ENCODE data around the gene DES. TPM values are rescaled to one million over a fixed set of nuclear protein-coding genes. Genes with fewer than 3 reads are reported as not detected.

Gene DES
- polyA plus RNA-seq, 1 donor from 2014 or later: not detected

DNA sequence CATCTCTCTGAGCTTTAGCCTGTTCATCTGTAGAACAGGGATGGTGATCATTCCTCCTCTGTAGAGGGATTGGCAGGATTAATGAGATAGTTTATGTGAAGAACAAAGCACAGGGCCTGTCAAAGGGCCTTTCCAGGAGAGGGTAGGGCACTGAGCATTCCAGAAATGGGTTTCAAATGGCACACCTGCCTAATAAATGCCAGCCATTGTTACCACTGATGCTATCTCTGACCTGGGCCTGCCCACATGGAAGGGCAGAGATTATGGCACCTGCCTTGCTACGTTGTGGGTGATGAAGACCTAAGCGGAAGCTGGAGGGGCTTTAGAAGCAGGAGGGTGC is 49.5 kb downstream of the DES start:
- H3K36me3 ChIP-seq (ENCODE audit: insufficient read depth, low read length): no peaks in the 10 kb centered on the region
- no peak overlapping the region for H2AFZ ChIP-seq (ENCODE audit: low read depth, low read length)
- H3K9me3 ChIP-seq (ENCODE audit: low read length): no peaks in the 10 kb centered on the region
- H3K4me2 ChIP-seq (ENCODE audit: low read length): no peak overlapping the region
- no peaks in the 10 kb centered on the region for H3K79me2 ChIP-seq (replicated peaks; ENCODE audit: insufficient read depth, low read length)
- no peaks in the 10 kb centered on the region for H4K20me1 ChIP-seq (ENCODE audit: insufficient read depth)
- no peaks in the 10 kb centered on the region for H3F3A ChIP-seq (ENCODE audit: insufficient read depth, low read length, poor library complexity, severe bottlenecking)
- H3K9ac ChIP-seq (ENCODE audit: low read length): no peak overlapping the region
- H3K4me3 ChIP-seq (ENCODE audit: low read length): no peak overlapping the region
- TF ChIP-seq EZH2 (IDR thresholded peaks at IDR 0.05; ENCODE audit: borderline replicate concordance, insufficient read depth, low read length, poor library complexity, severe bottlenecking) (no peak), SMC3 (conservative IDR thresholded peaks at IDR 0.05; ENCODE audit: poor library complexity) (no peak), EP300 (conservative IDR thresholded peaks at IDR 0.05; ENCODE audit: poor library complexity, severe bottlenecking) (no peak), MXI1 (conservative IDR thresholded peaks at IDR 0.05; ENCODE audit: poor library complexity, severe bottlenecking) (no peak), TAF1 (IDR thresholded peaks at IDR 0.05; ENCODE audit: low read depth) (no peak), RAD21 (conservative IDR thresholded peaks at IDR 0.05) (no peak), POLR2AphosphoS5 (IDR thresholded peaks at IDR 0.05) (no peak)
- TF ChIP-seq, protein P1, sequence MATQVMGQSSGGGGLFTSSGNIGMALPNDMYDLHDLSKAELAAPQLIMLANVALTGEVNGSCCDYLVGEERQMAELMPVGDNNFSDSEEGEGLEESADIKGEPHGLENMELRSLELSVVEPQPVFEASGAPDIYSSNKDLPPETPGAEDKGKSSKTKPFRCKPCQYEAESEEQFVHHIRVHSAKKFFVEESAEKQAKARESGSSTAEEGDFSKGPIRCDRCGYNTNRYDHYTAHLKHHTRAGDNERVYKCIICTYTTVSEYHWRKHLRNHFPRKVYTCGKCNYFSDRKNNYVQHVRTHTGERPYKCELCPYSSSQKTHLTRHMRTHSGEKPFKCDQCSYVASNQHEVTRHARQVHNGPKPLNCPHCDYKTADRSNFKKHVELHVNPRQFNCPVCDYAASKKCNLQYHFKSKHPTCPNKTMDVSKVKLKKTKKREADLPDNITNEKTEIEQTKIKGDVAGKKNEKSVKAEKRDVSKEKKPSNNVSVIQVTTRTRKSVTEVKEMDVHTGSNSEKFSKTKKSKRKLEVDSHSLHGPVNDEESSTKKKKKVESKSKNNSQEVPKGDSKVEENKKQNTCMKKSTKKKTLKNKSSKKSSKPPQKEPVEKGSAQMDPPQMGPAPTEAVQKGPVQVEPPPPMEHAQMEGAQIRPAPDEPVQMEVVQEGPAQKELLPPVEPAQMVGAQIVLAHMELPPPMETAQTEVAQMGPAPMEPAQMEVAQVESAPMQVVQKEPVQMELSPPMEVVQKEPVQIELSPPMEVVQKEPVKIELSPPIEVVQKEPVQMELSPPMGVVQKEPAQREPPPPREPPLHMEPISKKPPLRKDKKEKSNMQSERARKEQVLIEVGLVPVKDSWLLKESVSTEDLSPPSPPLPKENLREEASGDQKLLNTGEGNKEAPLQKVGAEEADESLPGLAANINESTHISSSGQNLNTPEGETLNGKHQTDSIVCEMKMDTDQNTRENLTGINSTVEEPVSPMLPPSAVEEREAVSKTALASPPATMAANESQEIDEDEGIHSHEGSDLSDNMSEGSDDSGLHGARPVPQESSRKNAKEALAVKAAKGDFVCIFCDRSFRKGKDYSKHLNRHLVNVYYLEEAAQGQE (IDR thresholded peaks at IDR 0.05; ENCODE audit: borderline replicate concordance): no peak
- TF ChIP-seq, protein P2, sequence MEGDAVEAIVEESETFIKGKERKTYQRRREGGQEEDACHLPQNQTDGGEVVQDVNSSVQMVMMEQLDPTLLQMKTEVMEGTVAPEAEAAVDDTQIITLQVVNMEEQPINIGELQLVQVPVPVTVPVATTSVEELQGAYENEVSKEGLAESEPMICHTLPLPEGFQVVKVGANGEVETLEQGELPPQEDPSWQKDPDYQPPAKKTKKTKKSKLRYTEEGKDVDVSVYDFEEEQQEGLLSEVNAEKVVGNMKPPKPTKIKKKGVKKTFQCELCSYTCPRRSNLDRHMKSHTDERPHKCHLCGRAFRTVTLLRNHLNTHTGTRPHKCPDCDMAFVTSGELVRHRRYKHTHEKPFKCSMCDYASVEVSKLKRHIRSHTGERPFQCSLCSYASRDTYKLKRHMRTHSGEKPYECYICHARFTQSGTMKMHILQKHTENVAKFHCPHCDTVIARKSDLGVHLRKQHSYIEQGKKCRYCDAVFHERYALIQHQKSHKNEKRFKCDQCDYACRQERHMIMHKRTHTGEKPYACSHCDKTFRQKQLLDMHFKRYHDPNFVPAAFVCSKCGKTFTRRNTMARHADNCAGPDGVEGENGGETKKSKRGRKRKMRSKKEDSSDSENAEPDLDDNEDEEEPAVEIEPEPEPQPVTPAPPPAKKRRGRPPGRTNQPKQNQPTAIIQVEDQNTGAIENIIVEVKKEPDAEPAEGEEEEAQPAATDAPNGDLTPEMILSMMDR (IDR thresholded peaks at IDR 0.05; ENCODE audit: poor library complexity, severe bottlenecking): no peak
- H3K9me2 ChIP-seq (ENCODE audit: insufficient read depth, low read length): no peaks in the 10 kb centered on the region
- H3K27me3 ChIP-seq (ENCODE audit: insufficient read depth, low read depth, low read length): no peaks in the 10 kb centered on the region
- no peak overlapping the region for H3K27ac ChIP-seq (ENCODE audit: low read length)

DNA sequence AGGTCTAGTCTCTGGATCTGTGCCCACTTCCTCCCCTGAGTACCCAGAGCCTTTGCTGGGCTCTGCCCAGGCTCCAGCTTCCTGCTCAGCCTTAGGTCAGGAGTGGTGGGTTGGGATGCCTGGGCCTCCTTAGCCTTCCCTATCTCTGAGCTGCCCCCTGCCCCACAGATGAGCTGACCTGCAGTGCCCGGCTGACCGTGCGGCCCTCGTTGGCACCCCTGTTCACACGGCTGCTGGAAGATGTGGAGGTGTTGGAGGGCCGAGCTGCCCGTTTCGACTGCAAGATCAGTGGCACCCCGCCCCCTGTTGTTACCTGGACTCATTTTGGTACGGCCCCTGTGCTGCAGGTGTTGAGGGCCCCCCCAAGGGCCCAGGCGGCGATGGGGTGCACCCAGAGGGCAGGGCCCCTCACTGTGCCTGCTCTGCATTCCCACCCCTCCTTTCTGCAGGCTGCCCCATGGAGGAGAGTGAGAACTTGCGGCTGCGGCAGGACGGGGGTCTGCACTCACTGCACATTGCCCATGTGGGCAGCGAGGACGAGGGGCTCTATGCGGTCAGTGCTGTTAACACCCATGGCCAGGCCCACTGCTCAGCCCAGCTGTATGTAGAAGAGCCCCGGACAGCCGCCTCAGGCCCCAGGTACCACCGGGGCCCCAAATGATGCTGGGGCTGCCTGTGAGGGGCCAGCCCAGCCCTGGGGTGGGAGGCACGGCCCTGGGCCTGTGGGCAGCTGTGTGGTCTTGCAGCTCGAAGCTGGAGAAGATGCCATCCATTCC is 50.4 kb downstream of the DES start:
- H3K4me3 ChIP-seq (ENCODE audit: low read length): no peak overlapping the region
- TF ChIP-seq MXI1 (conservative IDR thresholded peaks at IDR 0.05; ENCODE audit: poor library complexity, severe bottlenecking): no peak
- TF ChIP-seq, protein P1 (IDR thresholded peaks at IDR 0.05; ENCODE audit: borderline replicate concordance): no peak
- TF ChIP-seq SMC3 (conservative IDR thresholded peaks at IDR 0.05; ENCODE audit: poor library complexity): no peak
- TF ChIP-seq, protein P2 (IDR thresholded peaks at IDR 0.05; ENCODE audit: poor library complexity, severe bottlenecking): no peak
- TF ChIP-seq RAD21 (conservative IDR thresholded peaks at IDR 0.05): no peak
- TF ChIP-seq TAF1 (IDR thresholded peaks at IDR 0.05; ENCODE audit: low read depth): no peak
- no peak for TF ChIP-seq EP300 (conservative IDR thresholded peaks at IDR 0.05; ENCODE audit: poor library complexity, severe bottlenecking)
- no peak for TF ChIP-seq POLR2AphosphoS5 (IDR thresholded peaks at IDR 0.05)
- TF ChIP-seq EZH2 (IDR thresholded peaks at IDR 0.05; ENCODE audit: borderline replicate concordance, insufficient read depth, low read length, poor library complexity, severe bottlenecking): no peak
- H3K9me2 ChIP-seq (ENCODE audit: insufficient read depth, low read length): no peaks in the 10 kb centered on the region
- no peaks in the 10 kb centered on the region for H3K9me3 ChIP-seq (ENCODE audit: low read length)
- no peak overlapping the region for H3K27ac ChIP-seq (ENCODE audit: low read length)
- H4K20me1 ChIP-seq (ENCODE audit: insufficient read depth): no peaks in the 10 kb centered on the region
- H2AFZ ChIP-seq (ENCODE audit: low read depth, low read length): no peak overlapping the region
- H3K27me3 ChIP-seq (ENCODE audit: insufficient read depth, low read depth, low read length): no peaks in the 10 kb centered on the region
- H3F3A ChIP-seq (ENCODE audit: insufficient read depth, low read length, poor library complexity, severe bottlenecking): no peaks in the 10 kb centered on the region
- H3K79me2 ChIP-seq (replicated peaks; ENCODE audit: insufficient read depth, low read length): no peaks in the 10 kb centered on the region
- H3K9ac ChIP-seq (ENCODE audit: low read length): no peak overlapping the region
- H3K36me3 ChIP-seq (ENCODE audit: insufficient read depth, low read length): no peaks in the 10 kb centered on the region
- no peak overlapping the region for H3K4me2 ChIP-seq (ENCODE audit: low read length)
